Measurements from ENCODE around the gene ITGB6. TPM values are rescaled to one million over a fixed set of nuclear protein-coding genes. Genes with fewer than 3 reads are reported as not detected.

The ITGB6 gene
- total and polyA plus RNA-seq, 10 of the 15 experiments (the other 5 are each of a cell fraction or from before 2014, with no cell fraction given): 0.04 TPM; not detected in 9

DNA sequence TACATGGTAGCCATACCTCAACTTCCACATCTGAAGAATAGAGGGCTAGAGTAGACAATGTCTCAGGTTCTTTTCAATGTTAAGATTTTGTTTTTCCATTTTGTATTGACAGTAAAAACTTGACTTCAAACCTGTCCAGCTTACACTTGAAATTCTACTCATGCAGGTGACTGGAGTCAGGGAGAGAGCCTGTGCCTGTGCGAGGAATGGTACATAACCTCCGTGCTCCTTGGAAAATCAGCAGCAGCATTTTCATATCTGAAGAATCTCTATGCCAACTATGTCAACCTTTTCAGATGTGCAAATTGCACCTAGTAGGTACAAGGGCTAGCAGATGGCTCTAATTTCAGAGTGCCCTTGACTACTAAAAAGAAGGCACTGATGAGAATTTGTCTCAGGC is 139.8 kb downstream of the ITGB6 start:
- intact Hi-C loops (cut with micrococcal nuclease; ENCODE audit: unreplicated experiment) (no loop called here), in situ Hi-C loops (cut with MboI) (no loop called here)
- Histone ChIP-seq H2AFZ (ENCODE audit: control insufficient read depth, low read depth, low read length) (no peak overlapping the region), H3K27me3 (replicated peaks in 1 of 2; ENCODE audit: control insufficient read depth in 2 of 2, insufficient read depth in 2 of 2, low read length in 1 of 2) (peaks cover 6 to 11% of the 10 kb centered on the region in 2 experiments), H3K9ac (ENCODE audit: control insufficient read depth, insufficient read depth, low read length) (no peak overlapping the region), H3K79me2 (ENCODE audit: control insufficient read depth, insufficient read depth, low read length) (no peaks in the 10 kb centered on the region), H4K20me1 (ENCODE audit: control insufficient read depth, insufficient read depth) (no peaks in the 10 kb centered on the region), H3K4me2 (ENCODE audit: control insufficient read depth, insufficient read depth) (no peak overlapping the region), H3K27ac (ENCODE audit: control insufficient read depth, insufficient read depth) (no peak overlapping the region), H3K4me3 (no peak overlapping the region), H3K9me3 (replicated peaks; ENCODE audit: control insufficient read depth, insufficient read depth, low read length) (no peaks in the 10 kb centered on the region), H3K4me1 (ENCODE audit: control insufficient read depth, insufficient read depth, low read length) (no peaks in the 10 kb centered on the region), H3K36me3 (ENCODE audit: control insufficient read depth in 2 of 2, insufficient read depth in 2 of 2, low read length in 1 of 2) (no peaks in the 10 kb centered on the region)
- BruUV-seq (replicated peaks): no TSS peak
- FAIRE-seq: no peak
- ChIA-PET CTCF (no interaction called here), POLR2A (no interaction called here), RAD21 (ENCODE audit: unreplicated experiment) (no interaction called here), SMC1A (ENCODE audit: uncharacterized antibody, unreplicated experiment) (no interaction called here)
- DNase-seq (ENCODE audit: low read depth, low spot score): no peak
- 8% methylated on average over 2 of the region's 2 CpGs for WGBS (ENCODE audit: insufficient coverage, insufficient replicate concordance, low lambda C conversion rate, missing lambda C conversion rate)
- ATAC-seq: no peak
- TF ChIP-seq, protein P1, sequence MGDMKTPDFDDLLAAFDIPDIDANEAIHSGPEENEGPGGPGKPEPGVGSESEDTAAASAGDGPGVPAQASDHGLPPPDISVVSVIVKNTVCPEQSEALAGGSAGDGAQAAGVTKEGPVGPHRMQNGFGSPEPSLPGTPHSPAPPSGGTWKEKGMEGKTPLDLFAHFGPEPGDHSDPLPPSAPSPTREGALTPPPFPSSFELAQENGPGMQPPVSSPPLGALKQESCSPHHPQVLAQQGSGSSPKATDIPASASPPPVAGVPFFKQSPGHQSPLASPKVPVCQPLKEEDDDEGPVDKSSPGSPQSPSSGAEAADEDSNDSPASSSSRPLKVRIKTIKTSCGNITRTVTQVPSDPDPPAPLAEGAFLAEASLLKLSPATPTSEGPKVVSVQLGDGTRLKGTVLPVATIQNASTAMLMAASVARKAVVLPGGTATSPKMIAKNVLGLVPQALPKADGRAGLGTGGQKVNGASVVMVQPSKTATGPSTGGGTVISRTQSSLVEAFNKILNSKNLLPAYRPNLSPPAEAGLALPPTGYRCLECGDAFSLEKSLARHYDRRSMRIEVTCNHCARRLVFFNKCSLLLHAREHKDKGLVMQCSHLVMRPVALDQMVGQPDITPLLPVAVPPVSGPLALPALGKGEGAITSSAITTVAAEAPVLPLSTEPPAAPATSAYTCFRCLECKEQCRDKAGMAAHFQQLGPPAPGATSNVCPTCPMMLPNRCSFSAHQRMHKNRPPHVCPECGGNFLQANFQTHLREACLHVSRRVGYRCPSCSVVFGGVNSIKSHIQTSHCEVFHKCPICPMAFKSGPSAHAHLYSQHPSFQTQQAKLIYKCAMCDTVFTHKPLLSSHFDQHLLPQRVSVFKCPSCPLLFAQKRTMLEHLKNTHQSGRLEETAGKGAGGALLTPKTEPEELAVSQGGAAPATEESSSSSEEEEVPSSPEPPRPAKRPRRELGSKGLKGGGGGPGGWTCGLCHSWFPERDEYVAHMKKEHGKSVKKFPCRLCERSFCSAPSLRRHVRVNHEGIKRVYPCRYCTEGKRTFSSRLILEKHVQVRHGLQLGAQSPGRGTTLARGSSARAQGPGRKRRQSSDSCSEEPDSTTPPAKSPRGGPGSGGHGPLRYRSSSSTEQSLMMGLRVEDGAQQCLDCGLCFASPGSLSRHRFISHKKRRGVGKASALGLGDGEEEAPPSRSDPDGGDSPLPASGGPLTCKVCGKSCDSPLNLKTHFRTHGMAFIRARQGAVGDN (IDR thresholded peaks at IDR 0.05): no peak
- no peak for TF ChIP-seq CEBPB (IDR thresholded peaks at IDR 0.05; ENCODE audit: borderline replicate concordance in 1 of 2, low read depth in 2 of 2, low read length in 2 of 2)
- no peak for TF ChIP-seq ETV6 (conservative IDR thresholded peaks at IDR 0.05 in 1 of 2, IDR thresholded peaks at IDR 0.05 in 1 of 2; ENCODE audit: borderline replicate concordance in 1 of 2, low read depth in 1 of 2)
- no peak for TF ChIP-seq SUPT20H (IDR thresholded peaks at IDR 0.05; ENCODE audit: borderline replicate concordance, control insufficient read depth, low read depth, low read length)
- no peak for TF ChIP-seq SMAD1 (IDR thresholded peaks at IDR 0.05; ENCODE audit: low read depth, partially characterized antibody)
- no peak for TF ChIP-seq ZNF207 (IDR thresholded peaks at IDR 0.05; ENCODE audit: borderline replicate concordance)
- TF ChIP-seq, protein P2, sequence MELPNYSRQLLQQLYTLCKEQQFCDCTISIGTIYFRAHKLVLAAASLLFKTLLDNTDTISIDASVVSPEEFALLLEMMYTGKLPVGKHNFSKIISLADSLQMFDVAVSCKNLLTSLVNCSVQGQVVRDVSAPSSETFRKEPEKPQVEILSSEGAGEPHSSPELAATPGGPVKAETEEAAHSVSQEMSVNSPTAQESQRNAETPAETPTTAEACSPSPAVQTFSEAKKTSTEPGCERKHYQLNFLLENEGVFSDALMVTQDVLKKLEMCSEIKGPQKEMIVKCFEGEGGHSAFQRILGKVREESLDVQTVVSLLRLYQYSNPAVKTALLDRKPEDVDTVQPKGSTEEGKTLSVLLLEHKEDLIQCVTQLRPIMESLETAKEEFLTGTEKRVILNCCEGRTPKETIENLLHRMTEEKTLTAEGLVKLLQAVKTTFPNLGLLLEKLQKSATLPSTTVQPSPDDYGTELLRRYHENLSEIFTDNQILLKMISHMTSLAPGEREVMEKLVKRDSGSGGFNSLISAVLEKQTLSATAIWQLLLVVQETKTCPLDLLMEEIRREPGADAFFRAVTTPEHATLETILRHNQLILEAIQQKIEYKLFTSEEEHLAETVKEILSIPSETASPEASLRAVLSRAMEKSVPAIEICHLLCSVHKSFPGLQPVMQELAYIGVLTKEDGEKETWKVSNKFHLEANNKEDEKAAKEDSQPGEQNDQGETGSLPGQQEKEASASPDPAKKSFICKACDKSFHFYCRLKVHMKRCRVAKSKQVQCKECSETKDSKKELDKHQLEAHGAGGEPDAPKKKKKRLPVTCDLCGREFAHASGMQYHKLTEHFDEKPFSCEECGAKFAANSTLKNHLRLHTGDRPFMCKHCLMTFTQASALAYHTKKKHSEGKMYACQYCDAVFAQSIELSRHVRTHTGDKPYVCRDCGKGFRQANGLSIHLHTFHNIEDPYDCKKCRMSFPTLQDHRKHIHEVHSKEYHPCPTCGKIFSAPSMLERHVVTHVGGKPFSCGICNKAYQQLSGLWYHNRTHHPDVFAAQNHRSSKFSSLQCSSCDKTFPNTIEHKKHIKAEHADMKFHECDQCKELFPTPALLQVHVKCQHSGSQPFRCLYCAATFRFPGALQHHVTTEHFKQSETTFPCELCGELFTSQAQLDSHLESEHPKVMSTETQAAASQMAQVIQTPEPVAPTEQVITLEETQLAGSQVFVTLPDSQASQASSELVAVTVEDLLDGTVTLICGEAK (IDR thresholded peaks at IDR 0.05; ENCODE audit: borderline replicate concordance): no peak
- TF ChIP-seq SREBF1 (IDR thresholded peaks at IDR 0.05; ENCODE audit: low read length): no peak
- TF ChIP-seq KDM1A (IDR thresholded peaks at IDR 0.05; ENCODE audit: borderline replicate concordance): no peak
- TF ChIP-seq, protein P3, sequence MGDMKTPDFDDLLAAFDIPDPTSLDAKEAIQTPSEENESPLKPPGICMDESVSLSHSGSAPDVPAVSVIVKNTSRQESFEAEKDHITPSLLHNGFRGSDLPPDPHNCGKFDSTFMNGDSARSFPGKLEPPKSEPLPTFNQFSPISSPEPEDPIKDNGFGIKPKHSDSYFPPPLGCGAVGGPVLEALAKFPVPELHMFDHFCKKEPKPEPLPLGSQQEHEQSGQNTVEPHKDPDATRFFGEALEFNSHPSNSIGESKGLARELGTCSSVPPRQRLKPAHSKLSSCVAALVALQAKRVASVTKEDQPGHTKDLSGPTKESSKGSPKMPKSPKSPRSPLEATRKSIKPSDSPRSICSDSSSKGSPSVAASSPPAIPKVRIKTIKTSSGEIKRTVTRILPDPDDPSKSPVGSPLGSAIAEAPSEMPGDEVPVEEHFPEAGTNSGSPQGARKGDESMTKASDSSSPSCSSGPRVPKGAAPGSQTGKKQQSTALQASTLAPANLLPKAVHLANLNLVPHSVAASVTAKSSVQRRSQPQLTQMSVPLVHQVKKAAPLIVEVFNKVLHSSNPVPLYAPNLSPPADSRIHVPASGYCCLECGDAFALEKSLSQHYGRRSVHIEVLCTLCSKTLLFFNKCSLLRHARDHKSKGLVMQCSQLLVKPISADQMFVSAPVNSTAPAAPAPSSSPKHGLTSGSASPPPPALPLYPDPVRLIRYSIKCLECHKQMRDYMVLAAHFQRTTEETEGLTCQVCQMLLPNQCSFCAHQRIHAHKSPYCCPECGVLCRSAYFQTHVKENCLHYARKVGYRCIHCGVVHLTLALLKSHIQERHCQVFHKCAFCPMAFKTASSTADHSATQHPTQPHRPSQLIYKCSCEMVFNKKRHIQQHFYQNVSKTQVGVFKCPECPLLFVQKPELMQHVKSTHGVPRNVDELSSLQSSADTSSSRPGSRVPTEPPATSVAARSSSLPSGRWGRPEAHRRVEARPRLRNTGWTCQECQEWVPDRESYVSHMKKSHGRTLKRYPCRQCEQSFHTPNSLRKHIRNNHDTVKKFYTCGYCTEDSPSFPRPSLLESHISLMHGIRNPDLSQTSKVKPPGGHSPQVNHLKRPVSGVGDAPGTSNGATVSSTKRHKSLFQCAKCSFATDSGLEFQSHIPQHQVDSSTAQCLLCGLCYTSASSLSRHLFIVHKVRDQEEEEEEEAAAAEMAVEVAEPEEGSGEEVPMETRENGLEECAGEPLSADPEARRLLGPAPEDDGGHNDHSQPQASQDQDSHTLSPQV (IDR thresholded peaks at IDR 0.05): no peak
- no peak for TF ChIP-seq SIN3A (IDR thresholded peaks at IDR 0.05; ENCODE audit: low read depth, low read length)
- TF ChIP-seq PAX5 (IDR thresholded peaks at IDR 0.05; ENCODE audit: borderline replicate concordance, low read depth, low read length): no peak

All from GM12878 (cell line).